Neutrophil (primary cell): ENCODE data around the gene APOLD1.

Experiments used
- H3K27ac ChIP-seq: fragments of 200-600 bp; sonication (generic); 2 replicates; pipeline ENCODE4 v1.5.1; 2016; ENCODE audit warnings: mild to moderate bottlenecking, moderate library complexity
- H3K27me3 ChIP-seq: fragments of 200-600 bp; sonication (generic); 2 replicates; pipeline ENCODE4 v1.6.0; 2016; ENCODE audit warnings: mild to moderate bottlenecking
- H3K36me3 ChIP-seq: fragments of 200-600 bp; sonication (generic); 2 replicates; pipeline ENCODE4 v1.5.1; 2017
- H3K4me1 ChIP-seq, 2 experiments: fragments of 200-600 bp in 1 of 2; sonication (generic) in 1 of 2; 1 replicate in 1 of 2; 2 replicates in 1 of 2; pipeline versions ENCODE4 v1.5.1 to v1.6.1; 2013 to 2016; ENCODE audit warnings: low read depth in 1 of 2, low read length in 1 of 2, mild to moderate bottlenecking in 1 of 2, moderate library complexity in 1 of 2; ENCODE audit not compliant: control insufficient read depth in 1 of 2, insufficient read depth in 1 of 2
- H3K4me3 ChIP-seq, 2 experiments: fragments of 200-600 bp in 1 of 2; sonication (generic) in 1 of 2; 1 replicate in 1 of 2; 2 replicates in 1 of 2; pipeline ENCODE4 v1.5.1; 2013 to 2016; ENCODE audit warnings: low read depth in 1 of 2, low read length in 1 of 2, mild to moderate bottlenecking in 1 of 2, moderate library complexity in 1 of 2
- H3K9me3 ChIP-seq: fragments of 200-600 bp; sonication (generic); 2 replicates; pipeline ENCODE4 v1.5.1; 2016
- CTCF ChIP-seq: fragments of 200-600 bp; sonication (generic); IDR thresholded peaks from 2 replicates; pipeline ENCODE4 v1.5.1; 2016; ENCODE audit warnings: antibody characterized with exemption

The APOLD1 gene

DNA sequence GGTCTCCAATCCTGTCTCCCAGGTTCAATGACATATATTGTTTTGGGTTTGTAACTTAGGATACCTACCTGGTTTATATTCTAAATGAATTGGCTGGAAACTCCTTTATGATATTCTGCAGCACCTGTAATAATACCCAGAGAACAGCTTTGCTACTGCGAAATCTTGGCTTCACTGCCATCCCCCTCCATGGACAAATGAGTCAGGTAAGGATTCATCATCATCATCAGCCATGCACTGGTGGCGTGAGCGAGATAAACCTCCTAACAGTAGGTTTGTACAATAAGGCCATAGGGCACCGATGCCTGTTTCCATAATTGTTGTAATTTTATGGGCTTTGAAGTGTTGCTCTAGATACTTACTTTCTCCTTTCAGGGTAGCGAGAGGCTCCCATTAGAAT is 38.4 kb downstream of the APOLD1 start:
- Histone ChIP-seq H3K4me1 (no peaks in the 10 kb centered on the region), H3K27ac (no peak overlapping the region), H3K9me3 (no peaks in the 10 kb centered on the region), H3K36me3 (peaks cover 66% of the 10 kb centered on the region), H3K4me3 (no peak overlapping the region), H3K27me3 (no peaks in the 10 kb centered on the region)
- no peak for TF ChIP-seq CTCF

DNA sequence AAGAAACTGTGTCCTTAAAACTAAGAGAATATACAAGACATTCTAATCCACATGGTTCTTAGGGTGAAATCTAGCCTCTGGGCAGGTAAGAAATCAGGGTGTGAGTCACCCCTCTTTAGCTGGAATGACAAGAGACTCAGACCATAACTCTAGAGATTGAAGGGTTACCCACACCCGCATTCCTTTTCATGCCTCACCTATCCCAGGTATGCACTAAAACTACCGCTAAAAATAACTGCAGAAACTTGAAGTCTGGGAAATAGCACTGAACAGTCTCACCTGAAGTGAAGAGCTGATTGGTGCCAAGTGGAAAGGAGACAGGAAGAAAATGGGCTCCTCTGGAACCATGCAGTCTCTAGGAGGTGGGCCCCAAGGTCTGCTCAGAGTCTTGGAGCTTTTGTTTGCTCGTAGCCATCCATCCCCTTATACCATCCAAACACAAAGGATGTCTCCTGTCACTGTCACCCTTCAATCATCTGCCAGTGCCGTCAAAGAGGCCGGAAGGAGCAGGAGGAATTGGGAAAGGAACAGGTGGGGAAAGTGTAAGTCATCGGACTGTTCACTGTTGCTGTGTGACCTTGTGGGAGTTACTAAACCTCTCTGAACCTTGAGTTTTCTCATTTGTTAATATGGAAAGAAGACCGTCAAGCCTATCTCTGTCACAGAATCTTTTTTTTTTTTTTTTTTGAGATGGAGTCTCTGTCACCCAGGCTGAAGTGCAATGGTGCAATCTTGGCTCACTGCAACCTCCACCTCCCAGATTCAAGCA is 50.1 kb downstream of the APOLD1 start:
- Histone ChIP-seq H3K27ac (no peak overlapping the region), H3K36me3 (peaks cover 22% of the 10 kb centered on the region), H3K4me1 (no peaks in the 10 kb centered on the region), H3K27me3 (no peaks in the 10 kb centered on the region), H3K4me3 (no peak overlapping the region), H3K9me3 (no peaks in the 10 kb centered on the region)
- TF ChIP-seq CTCF = no peak

DNA sequence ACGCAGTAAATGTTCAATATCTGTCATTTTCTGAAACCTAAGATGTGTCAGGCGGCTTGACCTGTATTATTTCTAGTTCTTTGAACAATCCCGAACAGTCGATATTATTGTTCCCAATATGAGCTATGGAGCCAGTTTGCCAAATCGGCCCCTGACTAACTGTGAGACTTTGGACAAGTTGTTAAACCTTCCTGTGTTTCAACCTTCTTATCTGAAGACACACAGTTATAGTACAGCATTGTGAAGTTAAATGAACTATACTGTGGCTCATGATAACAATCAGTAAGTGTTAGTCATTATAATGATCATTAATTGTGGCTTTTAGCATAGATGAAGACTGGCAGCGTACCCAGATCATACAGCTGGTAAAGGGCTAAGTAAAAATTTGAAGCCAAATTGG is 51.1 kb downstream of the APOLD1 start:
- Histone ChIP-seq H3K36me3 (peaks cover 22% of the 10 kb centered on the region), H3K4me3 (no peak overlapping the region), H3K9me3 (no peaks in the 10 kb centered on the region), H3K4me1 (no peaks in the 10 kb centered on the region), H3K27ac (no peak overlapping the region), H3K27me3 (no peaks in the 10 kb centered on the region)
- TF ChIP-seq CTCF = no peak

DNA sequence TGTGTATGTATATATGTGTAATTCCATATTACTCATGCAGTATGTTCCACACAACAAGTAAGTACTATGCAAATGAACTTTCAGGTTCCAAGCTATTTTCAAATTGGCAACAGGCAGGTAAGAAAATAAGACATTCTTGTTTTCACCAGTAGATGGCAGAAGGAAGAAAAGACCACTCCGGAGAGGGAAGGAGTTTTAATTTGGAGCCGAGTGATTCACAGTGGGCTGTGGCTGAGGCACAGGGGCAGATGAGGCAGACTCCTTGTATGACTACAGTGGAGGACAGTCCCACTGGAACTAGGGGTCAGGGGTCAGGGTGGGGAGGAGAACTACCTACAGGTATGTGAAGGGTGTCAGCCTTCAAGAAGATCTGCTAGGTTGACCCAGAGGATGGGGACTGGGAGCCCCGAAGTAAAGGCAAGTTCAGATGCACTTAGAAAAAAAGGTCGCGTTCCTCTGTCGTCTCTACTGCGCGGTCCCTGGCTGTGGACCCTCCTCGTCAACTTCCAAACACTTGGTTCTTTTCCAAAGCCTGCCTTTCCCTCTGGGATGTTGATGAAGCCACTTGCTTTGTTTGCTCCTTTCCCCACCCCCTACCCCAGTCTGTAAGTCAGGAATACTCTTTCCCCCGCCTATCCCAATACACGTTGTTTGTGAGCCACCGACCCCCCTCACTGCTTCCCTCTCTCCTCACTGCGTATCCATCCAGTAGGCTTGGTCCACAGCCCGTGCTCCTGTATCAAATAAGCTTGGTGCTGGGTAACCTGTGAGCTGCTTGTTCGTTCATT is 51.8 kb downstream of the APOLD1 start:
- H3K4me1 ChIP-seq = no peaks in the 10 kb centered on the region
- H3K9me3 ChIP-seq = no peaks in the 10 kb centered on the region
- H3K4me3 ChIP-seq = no peak overlapping the region
- H3K36me3 ChIP-seq = peaks cover 21% of the 10 kb centered on the region
- H3K27me3 ChIP-seq = no peaks in the 10 kb centered on the region
- H3K27ac ChIP-seq = no peak overlapping the region
- TF ChIP-seq CTCF = no peak

GRCh38 chr12:12837813-12838153 is 52.3 kb downstream of the APOLD1 start:
- no peak overlapping the region for H3K27ac ChIP-seq
- no peak for TF ChIP-seq CTCF
- H3K4me3 ChIP-seq = no peak overlapping the region
- H3K27me3 ChIP-seq = no peaks in the 10 kb centered on the region
- peaks cover 16% of the 10 kb centered on the region for H3K36me3 ChIP-seq
- H3K4me1 ChIP-seq = no peaks in the 10 kb centered on the region
- H3K9me3 ChIP-seq = no peaks in the 10 kb centered on the region
